DND-41 (cell line): Measurements from ENCODE around the gene STAC.

Experiments
- CTCF ChIP-seq: IDR thresholded peaks from 2 replicates; pipeline ENCODE4 v1.5.1; 2012; ENCODE audit warnings: borderline replicate concordance, low read length, moderate library complexity, mild to moderate bottlenecking; ENCODE audit not compliant: poor library complexity, severe bottlenecking; ENCODE audit errors: extremely low read depth
- EZH2 ChIP-seq: IDR thresholded peaks from 3 replicates; pipeline ENCODE4 v1.6.1; 2012; ENCODE audit warnings: borderline replicate concordance, low read depth, mild to moderate bottlenecking, moderate library complexity, low read length, inconsistent platforms; ENCODE audit not compliant: severe bottlenecking

GRCh38 chr3:36542186-36542585 lies 161.9 kb downstream of the STAC start:
- TF ChIP-seq CTCF (no peak), EZH2 (no peak)
